HFFc6 (cell line): ENCODE measurements around the gene LBR. TPM values are rescaled to one million over a fixed set of nuclear protein-coding genes. Genes with fewer than 3 reads are reported as not detected.

Source experiments
- DNase-seq: peaks from one replicate; pipeline ENCODE4 v3.0.0-alpha.2; 2018
- H3K27ac Mint-ChIP-seq: 2 replicates; pipeline ENCODE4 v1.8.0; 2020; ENCODE audit warnings: mild to moderate bottlenecking, mixed read lengths
- H3K27me3 Mint-ChIP-seq: 2 replicates; pipeline ENCODE4 v1.8.0; 2021; ENCODE audit warnings: mild to moderate bottlenecking, moderate library complexity, mixed read lengths; ENCODE audit not compliant: insufficient read depth
- H3K36me3 Mint-ChIP-seq: 2 replicates; pipeline ENCODE4 v1.8.0; 2021; ENCODE audit warnings: low read depth, mixed read lengths
- H3K4me1 Mint-ChIP-seq: 2 replicates; pipeline ENCODE4 v1.8.0; 2020; ENCODE audit warnings: low read depth, mixed read lengths
- H3K4me3 Mint-ChIP-seq: 2 replicates; pipeline ENCODE4 v1.8.0; 2020; ENCODE audit warnings: mild to moderate bottlenecking, moderate library complexity, mixed read lengths
- H3K9me3 Mint-ChIP-seq: 2 replicates; pipeline ENCODE4 v1.8.0; 2020; ENCODE audit warnings: mild to moderate bottlenecking, mixed read lengths
- CTCF ChIP-seq: fragments of 200-600 bp; sonication (generic); IDR thresholded peaks from 2 replicates; pipeline ENCODE4 v1.5.0; 2021; ENCODE audit warnings: antibody characterized with exemption, mild to moderate bottlenecking
- total RNA-seq, 6 experiments: library from RNA; stranded (reverse); fragmentation: NEBNext Ultra II Directional; extraction: Animal tissue kit (Norgen Biotek cat#: 25700); gene quantifications; 2 replicates in 1 of 6; 3 replicates in 5 of 6; pipeline ENCODE4 v1.2.3, GENCODE V29; 2021

Gene LBR
- total RNA-seq, 6 experiments from 2014 or later: 20.7 to 42.7 (median 36.3) TPM

DNA sequence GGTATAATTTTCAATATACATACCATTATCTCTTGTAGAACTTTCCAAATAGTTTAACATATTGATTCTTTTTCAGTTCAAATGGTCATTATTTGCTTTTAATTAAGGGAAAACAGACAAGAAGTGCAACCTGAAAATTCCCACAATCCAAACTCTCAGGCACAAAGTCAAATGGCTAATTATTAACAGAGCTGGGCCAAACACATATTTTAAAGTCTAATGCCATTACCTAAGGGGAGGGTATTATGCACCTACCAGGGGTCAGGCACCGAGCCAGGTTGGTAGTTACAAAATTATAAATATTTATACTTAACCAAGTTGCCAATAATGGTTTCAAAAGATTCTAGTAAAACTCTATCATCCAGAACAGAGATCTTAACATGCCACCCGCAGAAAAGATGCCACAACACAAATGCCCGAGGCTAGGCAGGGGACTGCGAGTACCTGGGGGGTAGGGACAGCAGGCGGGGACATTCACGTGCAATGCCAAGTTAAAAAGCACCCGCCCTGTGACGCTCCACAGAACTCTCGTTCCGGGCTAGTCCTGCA is 15.0 kb downstream of the LBR start:
- H3K27ac Mint-ChIP-seq: no peak overlapping the region
- H3K36me3 Mint-ChIP-seq: peaks cover 16% of the 10 kb centered on the region
- H3K4me3 Mint-ChIP-seq: no peak overlapping the region

GRCh38 chr1:225412321-225412720 is 15.5 kb downstream of the LBR start:
- no peak for DNase-seq
- H3K27ac Mint-ChIP-seq: no peak overlapping the region
- no peak for TF ChIP-seq CTCF
- H3K4me3 Mint-ChIP-seq: no peak overlapping the region
- H3K4me1 Mint-ChIP-seq: no peaks in the 10 kb centered on the region
- H3K27me3 Mint-ChIP-seq: peaks cover 2% of the 10 kb centered on the region; the same call in 1 of the 2 replicates
- peaks cover 14% of the 10 kb centered on the region for H3K36me3 Mint-ChIP-seq
- no peaks in the 10 kb centered on the region for H3K9me3 Mint-ChIP-seq

More for the DNA sequence above, 15.0 kb downstream of the LBR start:
- no peaks in the 10 kb centered on the region for H3K4me1 Mint-ChIP-seq
- no peak for DNase-seq
- H3K9me3 Mint-ChIP-seq: no peaks in the 10 kb centered on the region
- H3K27me3 Mint-ChIP-seq: peaks cover 2% of the 10 kb centered on the region; the same call in 1 of the 2 replicates
- no peak for TF ChIP-seq CTCF

- Mint-ChIP-seq H3K27ac (no peak overlapping the region), H3K27me3 (peaks cover 2% of the 10 kb centered on the region; the same call in 1 of the 2 replicates), H3K9me3 (no peaks in the 10 kb centered on the region), H3K4me1 (no peaks in the 10 kb centered on the region), H3K36me3 (peaks cover 13% of the 10 kb centered on the region), H3K4me3 (no peak overlapping the region)
- no peak for TF ChIP-seq CTCF
- DNase-seq: no peak
Measured at GRCh38 chr1:225410036-225410435, 17.8 kb downstream of the LBR start.

GRCh38 chr1:225409051-225409450 is 18.8 kb downstream of the LBR start:
- Mint-ChIP-seq H3K27ac (no peak overlapping the region), H3K4me1 (no peaks in the 10 kb centered on the region), H3K9me3 (no peaks in the 10 kb centered on the region), H3K27me3 (peaks cover 2% of the 10 kb centered on the region; the same call in 1 of the 2 replicates), H3K36me3 (peaks cover 8% of the 10 kb centered on the region; the same call in 1 of the 2 replicates), H3K4me3 (no peak overlapping the region)
- no peak for DNase-seq
- TF ChIP-seq CTCF: no peak

DNA sequence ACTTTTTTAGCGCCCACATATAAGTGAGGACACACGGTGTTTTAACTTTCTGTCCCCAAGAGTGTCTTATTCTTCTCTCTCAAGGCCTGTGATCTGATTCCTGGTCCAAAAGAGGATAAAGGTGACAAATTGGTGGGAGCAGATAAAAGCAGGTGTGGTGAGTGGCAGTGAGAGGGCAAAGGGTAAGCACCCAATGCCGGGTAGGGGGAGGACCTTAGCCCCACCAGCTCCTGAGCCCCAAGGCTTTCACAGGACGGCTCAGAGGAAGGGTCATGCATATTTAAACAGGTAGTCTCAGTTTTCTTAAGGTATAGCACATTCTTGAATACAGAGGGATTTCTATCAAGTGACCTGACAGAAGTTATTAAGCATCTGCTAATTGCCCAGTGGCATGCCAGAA is 19.6 kb downstream of the LBR start:
- no peak for DNase-seq
- no peak overlapping the region for H3K4me3 Mint-ChIP-seq

More for the DNA sequence above, 19.6 kb downstream of the LBR start:
- Mint-ChIP-seq H3K27ac (no peak overlapping the region), H3K27me3 (peaks cover 2% of the 10 kb centered on the region; the same call in 1 of the 2 replicates), H3K9me3 (no peaks in the 10 kb centered on the region), H3K4me1 (no peaks in the 10 kb centered on the region), H3K36me3 (peaks cover 13% of the 10 kb centered on the region; the same call in 1 of the 2 replicates)
- TF ChIP-seq CTCF: no peak
